Activated T-cell treated with anti-CD3 and anti-CD28 coated beads for 24 hours (primary cell): ENCODE data around the gene CXCL3.

Experiments
- DNase-seq: peaks from one replicate; pipeline ENCODE4 v3.0.0-alpha.2; 2020; ENCODE audit warnings: low read depth

Gene CXCL3

GRCh38 chr4:74055498-74055897 lies 17.0 kb upstream of the CXCL3 start:
- no peak for DNase-seq

- DNase-seq, result no peak
These were observed 16.6 kb upstream of the CXCL3 start for GRCh38 chr4:74055096-74055495.

GRCh38 chr4:74054483-74055047 lies 16.1 kb upstream of the CXCL3 start:
- DNase-seq, result no peak

- no peak for DNase-seq
These were observed 8.7 kb upstream of the CXCL3 start for GRCh38 chr4:74047152-74047551.

GRCh38 chr4:74045772-74046171 lies 7.3 kb upstream of the CXCL3 start:
- DNase-seq, result no peak

- no peak for DNase-seq
These were observed 6.8 kb upstream of the CXCL3 start for GRCh38 chr4:74045247-74045646.

GRCh38 chr4:74044677-74045076 lies 6.2 kb upstream of the CXCL3 start:
- no peak for DNase-seq

- no peak for DNase-seq
These were observed 4.2 kb upstream of the CXCL3 start for GRCh38 chr4:74042681-74043080.

- no peak for DNase-seq
These were observed 2.9 kb upstream of the CXCL3 start for GRCh38 chr4:74041418-74041817.

GRCh38 chr4:74039315-74039763 lies 850 bp upstream of the CXCL3 start:
- DNase-seq, result no peak

- DNase-seq, result no peak
These were observed 434 bp downstream of the CXCL3 start for GRCh38 chr4:74038086-74038424.

GRCh38 chr4:74037076-74037955 lies 1.2 kb downstream of the CXCL3 start:
- no peak for DNase-seq

GRCh38 chr4:74033739-74034138 lies 4.8 kb downstream of the CXCL3 start:
- DNase-seq, result no peak

- DNase-seq, result no peak
These were observed 6.4 kb downstream of the CXCL3 start for GRCh38 chr4:74032064-74032463.

- no peak for DNase-seq
These were observed 6.9 kb downstream of the CXCL3 start for GRCh38 chr4:74031576-74031975.

- DNase-seq, result no peak
These were observed 8.2 kb downstream of the CXCL3 start for GRCh38 chr4:74030285-74030684.

- no peak for DNase-seq
These were observed 10.0 kb downstream of the CXCL3 start for GRCh38 chr4:74028504-74028903.

GRCh38 chr4:74023709-74024108 lies 14.8 kb downstream of the CXCL3 start:
- no peak for DNase-seq

GRCh38 chr4:74021601-74022000 lies 16.9 kb downstream of the CXCL3 start:
- DNase-seq, result no peak

- DNase-seq, result no peak
These were observed 19.7 kb downstream of the CXCL3 start for GRCh38 chr4:74018771-74019170.

- no peak for DNase-seq
These were observed 20.4 kb downstream of the CXCL3 start for GRCh38 chr4:74018116-74018515.

GRCh38 chr4:74016068-74016467 lies 22.4 kb downstream of the CXCL3 start:
- no peak for DNase-seq

GRCh38 chr4:74015126-74015780 lies 23.2 kb downstream of the CXCL3 start:
- no peak for DNase-seq
